NB4 (cell line): ENCODE measurements around the gene SLC16A3.

Experiments
- DNase-seq: peaks from one replicate; pipeline ENCODE4 v3.0.0; 2010; ENCODE audit warnings: low read depth
- H3K4me3 ChIP-seq: one replicate; pipeline ENCODE4 v1.5.1; 2011; ENCODE audit warnings: mild to moderate bottlenecking, low read depth, low read length, moderate library complexity
- CTCF ChIP-seq: IDR thresholded peaks from one replicate; pipeline ENCODE4 v1.5.1; 2012; ENCODE audit warnings: low read depth, low read length
- MAX ChIP-seq: IDR thresholded peaks from 2 replicates; pipeline ENCODE4 v1.6.1; 2011; ENCODE audit warnings: low read depth, low read length
- MYC ChIP-seq: IDR thresholded peaks from 2 replicates; pipeline ENCODE4 v1.6.1; 2011; ENCODE audit warnings: low read depth, low read length
- POLR2A ChIP-seq: IDR thresholded peaks from 2 replicates; pipeline ENCODE4 v1.6.1; 2011; ENCODE audit warnings: mild to moderate bottlenecking; ENCODE audit not compliant: insufficient read length; ENCODE audit errors: extremely low read depth

The SLC16A3 gene

GRCh38 chr17:82226809-82227628 is 1.8 kb upstream of the SLC16A3 start:
- TF ChIP-seq POLR2A, result no peak
- TF ChIP-seq CTCF, result no peak
- TF ChIP-seq MYC, result no peak
- TF ChIP-seq MAX, result no peak
- H3K4me3 ChIP-seq, result no peak overlapping the region
- no peak for DNase-seq

- peak overlapping the region; percentile 50 for H3K4me3 ChIP-seq
- TF ChIP-seq MYC, result no peak
- TF ChIP-seq MAX, result no peak
- TF ChIP-seq CTCF, result no peak
- TF ChIP-seq POLR2A, result no peak
- DNase-seq, result no peak
Observed at GRCh38 chr17:82227629-82228277, 1.1 kb upstream of the SLC16A3 start.

- DNase-seq, result peak; percentile 90
- TF ChIP-seq CTCF (no peak), MAX (0 out of 2 replicates have a peak, but pooled peaks have one; percentile 34), POLR2A (peak; percentile 37), MYC (peak; percentile 48)
- peak overlapping the region; percentile 50 for H3K4me3 ChIP-seq
Observed at GRCh38 chr17:82228278-82228841, 482 bp upstream of the SLC16A3 start.

- peak; percentile 64 for DNase-seq
Observed at GRCh38 chr17:82229698-82230608, 1.1 kb downstream of the SLC16A3 start.

More at GRCh38 chr17:82229698-82230608, 1.1 kb downstream of the SLC16A3 start:
- TF ChIP-seq MAX, result peak; percentile 48; the same call in 1 of the 2 replicates
- TF ChIP-seq MYC, result no peak; the same call in 1 of the 2 replicates
- TF ChIP-seq POLR2A, result no peak
- TF ChIP-seq CTCF, result no peak
- peak overlapping the region; percentile 88 for H3K4me3 ChIP-seq
